ENCODE measurements around the gene WDR88. TPM values are rescaled to one million over a fixed set of nuclear protein-coding genes. Genes with fewer than 3 reads are reported as not detected.
"Not testable (repeated sequence)": the region's sequence is repeated elsewhere in the genome, so short reads cannot be mapped to it uniquely, and the experiment has no call there.

Gene WDR88
- total and polyA plus RNA-seq, 2 donors (not counting 3 experiments of a cell fraction or from before 2014, with no cell fraction given), result not detected

GRCh38 chr19:33152176-33152575, 20.3 kb downstream of the WDR88 start:
- no peaks in the 10 kb centered on the region for H3K9me1 ChIP-seq (replicated peaks; ENCODE audit: control insufficient read depth, extremely low read depth, insufficient read depth, low read length)
- no peak overlapping the region for H2AFZ ChIP-seq (ENCODE audit: low read depth, low read length)
- intact Hi-C loops (cut with micrococcal nuclease), result no loop called here
- TF ChIP-seq MYC (IDR thresholded peaks at IDR 0.05; ENCODE audit: low read depth, low read length), result no peak
- TF ChIP-seq GATA2 (IDR thresholded peaks at IDR 0.05; ENCODE audit: insufficient read depth, insufficient read length, low read depth, low read length), result no peak
- TF ChIP-seq JUN (IDR thresholded peaks at IDR 0.05; ENCODE audit: borderline replicate concordance, insufficient read depth, insufficient read length, low read depth), result no peak
- TF ChIP-seq POLR2AphosphoS5 (IDR thresholded peaks at IDR 0.05; ENCODE audit: insufficient read depth, low read depth, low read length), result no peak
- TF ChIP-seq, protein P1, sequence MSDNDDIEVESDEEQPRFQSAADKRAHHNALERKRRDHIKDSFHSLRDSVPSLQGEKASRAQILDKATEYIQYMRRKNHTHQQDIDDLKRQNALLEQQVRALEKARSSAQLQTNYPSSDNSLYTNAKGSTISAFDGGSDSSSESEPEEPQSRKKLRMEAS (IDR thresholded peaks at IDR 0.05; ENCODE audit: insufficient read depth, insufficient read length), result no peak
- TF ChIP-seq FOS (IDR thresholded peaks at IDR 0.05; ENCODE audit: borderline replicate concordance, insufficient read depth, low read length), result no peak
- TF ChIP-seq POLR2A (IDR thresholded peaks at IDR 0.05; ENCODE audit: low read depth, low read length), result no peak
- no peak for TF ChIP-seq EZH2 (IDR thresholded peaks at IDR 0.05; ENCODE audit: borderline replicate concordance, low read depth, low read length, severe bottlenecking)
- no peak for TF ChIP-seq CTCF (IDR thresholded peaks at IDR 0.05; ENCODE audit: extremely low read depth in 1 of 2, insufficient read depth in 1 of 2, low read depth in 1 of 2, low read length in 2 of 2)
- H3K9ac ChIP-seq (replicated peaks; ENCODE audit: extremely low read depth, insufficient read depth, low read length), result no peak overlapping the region
- H3K4me2 ChIP-seq (ENCODE audit: insufficient read depth, low read length), result no peak overlapping the region
- no peaks in the 10 kb centered on the region for H3K9me3 ChIP-seq (replicated peaks; ENCODE audit: control insufficient read depth, insufficient read depth, low read length)
- BruUV-seq (replicated peaks), result no TSS peak
- ChIA-PET POLR2A (no interaction called here), CTCF (interaction anchor here (3.2 kb wide), 1 partner anchor 32 kb away, joined by 17 read pairs; no protein-coding TSS in a partner anchor)
- dilution Hi-C loops (cut with MboI; ENCODE audit: extremely low pct_ligation_motif_present, low sequenced_read_pairs), result no loop called here
- no peaks in the 10 kb centered on the region for H3K79me2 ChIP-seq (ENCODE audit: control insufficient read depth, insufficient read depth, low read length)
- H3K4me1 ChIP-seq (ENCODE audit: control insufficient read depth, extremely low read depth, insufficient read depth, low read length), result no peaks in the 10 kb centered on the region
- H3K27me3 ChIP-seq (ENCODE audit: control insufficient read depth in 2 of 2, insufficient read depth in 2 of 2, low read length in 2 of 2), result no peaks in the 10 kb centered on the region
- H3K4me3 ChIP-seq (replicated peaks in 1 of 3; ENCODE audit: insufficient read depth in 1 of 3, low read depth in 1 of 3, low read length in 3 of 3), result no peak overlapping the region
- H3K36me3 ChIP-seq (ENCODE audit: control insufficient read depth in 2 of 2, extremely low read depth in 1 of 2, insufficient read depth in 2 of 2, low read length in 2 of 2), result no peaks in the 10 kb centered on the region
- DNase-seq (ENCODE audit: low read depth, low spot score) (no peak), FAIRE-seq (no peak)
- H3K27ac ChIP-seq (ENCODE audit: insufficient read depth, low read depth, low read length), result no peak overlapping the region
- no peaks in the 10 kb centered on the region for H4K20me1 ChIP-seq (replicated peaks; ENCODE audit: control insufficient read depth, extremely low read depth, insufficient read depth, low read length)

DNA sequence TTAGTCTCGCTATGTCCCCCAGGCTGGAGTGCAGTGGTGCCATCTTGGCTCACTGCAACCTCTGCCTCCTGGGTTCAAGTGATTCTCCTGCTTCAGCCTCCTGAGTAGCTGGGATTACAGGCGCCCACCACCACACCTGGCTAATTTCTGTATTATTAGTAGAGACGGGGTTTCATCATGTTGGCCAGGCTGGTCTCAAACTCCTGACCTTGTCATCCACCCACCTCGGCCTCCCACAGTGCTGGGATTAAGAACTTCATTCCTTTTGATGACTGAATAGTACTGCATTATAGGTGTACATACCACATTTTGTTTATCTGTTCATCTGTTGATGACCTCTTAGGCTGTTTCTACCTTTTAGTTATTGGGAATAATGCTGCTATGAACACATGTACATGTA, 20.7 kb downstream of the WDR88 start:
- BruUV-seq (replicated peaks); FAIRE-seq; H3K4me1 ChIP-seq (ENCODE audit: control insufficient read depth, extremely low read depth, insufficient read depth, low read length); intact Hi-C loops (cut with micrococcal nuclease); H3K4me3 ChIP-seq (replicated peaks in 1 of 3; ENCODE audit: insufficient read depth in 1 of 3, low read depth in 1 of 3, low read length in 3 of 3); dilution Hi-C loops (cut with MboI; ENCODE audit: extremely low pct_ligation_motif_present, low sequenced_read_pairs); H4K20me1 ChIP-seq (replicated peaks; ENCODE audit: control insufficient read depth, extremely low read depth, insufficient read depth, low read length); H3K4me2 ChIP-seq (ENCODE audit: insufficient read depth, low read length); POLR2A ChIA-PET; DNase-seq (ENCODE audit: low read depth, low spot score); H3K27me3 ChIP-seq (ENCODE audit: control insufficient read depth in 2 of 2, insufficient read depth in 2 of 2, low read length in 2 of 2); H3K9me3 ChIP-seq (replicated peaks; ENCODE audit: control insufficient read depth, insufficient read depth, low read length); H3K9me1 ChIP-seq (replicated peaks; ENCODE audit: control insufficient read depth, extremely low read depth, insufficient read depth, low read length); H3K36me3 ChIP-seq (ENCODE audit: control insufficient read depth in 2 of 2, extremely low read depth in 1 of 2, insufficient read depth in 2 of 2, low read length in 2 of 2); H2AFZ ChIP-seq (ENCODE audit: low read depth, low read length); H3K9ac ChIP-seq (replicated peaks; ENCODE audit: extremely low read depth, insufficient read depth, low read length); H3K27ac ChIP-seq (ENCODE audit: insufficient read depth, low read depth, low read length); H3K79me2 ChIP-seq (ENCODE audit: control insufficient read depth, insufficient read depth, low read length): not testable (repeated sequence)
- CTCF ChIA-PET, result interaction anchor here (3.2 kb wide), 1 partner anchor 32 kb away, joined by 17 read pairs; no protein-coding TSS in a partner anchor

DNA sequence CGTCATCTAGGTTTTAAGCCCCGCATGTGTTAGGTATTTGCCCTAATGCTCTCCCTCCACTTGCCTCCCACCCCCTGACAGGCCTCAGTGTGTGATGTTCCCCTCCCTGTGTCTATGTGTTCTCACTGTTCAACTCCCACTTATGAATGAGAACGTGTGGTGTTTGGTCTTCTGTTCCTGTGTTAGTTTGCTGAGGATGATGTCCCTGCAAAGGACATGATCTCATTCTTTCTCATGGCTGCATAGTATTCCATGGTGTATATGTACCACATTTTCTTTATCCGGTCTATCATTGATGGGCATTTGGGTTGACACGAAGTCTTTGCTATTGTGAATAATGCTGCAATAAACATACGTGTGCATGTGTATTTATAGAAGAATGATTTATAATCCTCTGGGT, 22.4 kb downstream of the WDR88 start:
- CTCF ChIA-PET; H3K9me3 ChIP-seq (replicated peaks; ENCODE audit: control insufficient read depth, insufficient read depth, low read length); H3K9me1 ChIP-seq (replicated peaks; ENCODE audit: control insufficient read depth, extremely low read depth, insufficient read depth, low read length); BruUV-seq (replicated peaks); H3K4me2 ChIP-seq (ENCODE audit: insufficient read depth, low read length); DNase-seq (ENCODE audit: low read depth, low spot score); H3K4me1 ChIP-seq (ENCODE audit: control insufficient read depth, extremely low read depth, insufficient read depth, low read length); H3K27me3 ChIP-seq (ENCODE audit: control insufficient read depth in 2 of 2, insufficient read depth in 2 of 2, low read length in 2 of 2); H3K4me3 ChIP-seq (replicated peaks in 1 of 3; ENCODE audit: insufficient read depth in 1 of 3, low read depth in 1 of 3, low read length in 3 of 3); dilution Hi-C loops (cut with MboI; ENCODE audit: extremely low pct_ligation_motif_present, low sequenced_read_pairs); FAIRE-seq; H3K9ac ChIP-seq (replicated peaks; ENCODE audit: extremely low read depth, insufficient read depth, low read length); H3K36me3 ChIP-seq (ENCODE audit: control insufficient read depth in 2 of 2, extremely low read depth in 1 of 2, insufficient read depth in 2 of 2, low read length in 2 of 2); H2AFZ ChIP-seq (ENCODE audit: low read depth, low read length); H3K27ac ChIP-seq (ENCODE audit: insufficient read depth, low read depth, low read length); H4K20me1 ChIP-seq (replicated peaks; ENCODE audit: control insufficient read depth, extremely low read depth, insufficient read depth, low read length); POLR2A ChIA-PET; intact Hi-C loops (cut with micrococcal nuclease); H3K79me2 ChIP-seq (ENCODE audit: control insufficient read depth, insufficient read depth, low read length): not testable (repeated sequence)
